ENCODE data around the gene TREX2.

The TREX2 gene

GRCh38 chrX:153463556-153463955 is 17.7 kb upstream of the TREX2 start:
- no peak for DNase-seq (ENCODE audit: low read depth)
- TF ChIP-seq CTCF (IDR thresholded peaks at IDR 0.05; ENCODE audit: low read depth, low read length, missing control alignments), result no peak
- no peak overlapping the region for H3K4me3 ChIP-seq (ENCODE audit: low read depth, low read length)

- no peak for DNase-seq (ENCODE audit: low read depth)
- no peak for TF ChIP-seq CTCF (IDR thresholded peaks at IDR 0.05; ENCODE audit: low read depth, low read length, missing control alignments)
- no peak overlapping the region for H3K4me3 ChIP-seq (ENCODE audit: low read depth, low read length)
These were observed 17.2 kb upstream of the TREX2 start for GRCh38 chrX:153463031-153463430.

- no peak for TF ChIP-seq CTCF (IDR thresholded peaks at IDR 0.05; ENCODE audit: low read depth, low read length, missing control alignments)
- DNase-seq (ENCODE audit: low read depth), result no peak
- H3K4me3 ChIP-seq (ENCODE audit: low read depth, low read length), result no peak overlapping the region
These were observed 16.4 kb upstream of the TREX2 start for GRCh38 chrX:153462291-153462690.

GRCh38 chrX:153460826-153461225 is 15.0 kb upstream of the TREX2 start:
- TF ChIP-seq CTCF (IDR thresholded peaks at IDR 0.05; ENCODE audit: low read depth, low read length, missing control alignments), result peak; percentile 68

GRCh38 chrX:153459986-153460385 is 14.1 kb upstream of the TREX2 start:
- no peak for TF ChIP-seq CTCF (IDR thresholded peaks at IDR 0.05; ENCODE audit: low read depth, low read length, missing control alignments)
- no peak overlapping the region for H3K4me3 ChIP-seq (ENCODE audit: low read depth, low read length)
- no peak for DNase-seq (ENCODE audit: low read depth)

More at GRCh38 chrX:153460826-153461225, 15.0 kb upstream of the TREX2 start:
- DNase-seq (ENCODE audit: low read depth), result no peak
- H3K4me3 ChIP-seq (ENCODE audit: low read depth, low read length), result no peak overlapping the region

GRCh38 chrX:153458476-153458875 is 12.6 kb upstream of the TREX2 start:
- no peak for TF ChIP-seq CTCF (IDR thresholded peaks at IDR 0.05; ENCODE audit: low read depth, low read length, missing control alignments)
- DNase-seq (ENCODE audit: low read depth), result no peak
- H3K4me3 ChIP-seq (ENCODE audit: low read depth, low read length), result no peak overlapping the region

- no peak for DNase-seq (ENCODE audit: low read depth)
- H3K4me3 ChIP-seq (ENCODE audit: low read depth, low read length), result no peak overlapping the region
- TF ChIP-seq CTCF (IDR thresholded peaks at IDR 0.05; ENCODE audit: low read depth, low read length, missing control alignments), result no peak
These were observed 12.1 kb upstream of the TREX2 start for GRCh38 chrX:153457827-153458466.

Measured in GM12864 (cell line).